ENCODE measurements around the gene ABCC9.

The ABCC9 gene

GRCh38 chr12:21865846-21866245 lies 75.4 kb downstream of the ABCC9 start:
- DNase-seq = no peak

DNA sequence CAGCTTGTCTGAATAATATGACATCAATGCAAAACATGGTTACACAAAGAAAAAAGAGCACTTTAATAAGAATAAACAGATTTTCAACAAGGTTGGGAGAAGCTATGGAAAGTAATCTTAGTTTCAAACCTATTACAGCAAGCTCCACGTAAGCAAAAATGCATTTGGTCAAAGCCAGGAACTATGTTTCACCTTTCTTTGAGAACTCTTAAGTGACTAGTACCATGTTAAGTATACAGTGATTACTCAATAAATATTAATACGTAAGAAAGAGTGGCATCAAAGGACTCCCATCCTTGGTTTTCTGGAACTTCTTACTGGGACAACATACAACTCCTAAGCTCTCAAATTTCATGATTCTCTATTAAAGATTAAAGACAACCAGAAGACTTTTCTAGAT lies 80.7 kb downstream of the ABCC9 start:
- DNase-seq = no peak

DNA sequence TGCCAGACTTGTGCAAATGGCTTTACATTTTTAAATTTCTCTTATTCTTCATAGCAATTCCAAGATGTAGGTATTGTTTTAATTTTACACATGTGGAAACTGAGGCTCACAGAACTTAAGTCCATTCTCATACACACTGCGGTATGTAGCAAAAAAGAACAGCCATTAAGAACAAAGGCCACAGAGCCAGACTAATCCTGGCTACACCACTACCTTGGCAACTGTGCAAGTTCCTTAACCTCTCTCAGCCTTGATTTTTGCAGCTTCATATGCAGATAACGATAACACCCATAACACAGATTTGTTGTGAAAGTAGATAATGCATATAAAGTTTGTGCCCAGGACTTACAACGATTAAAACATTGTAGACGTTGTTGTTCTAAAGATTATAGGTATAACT lies 81.1 kb downstream of the ABCC9 start:
- DNase-seq = no peak

GRCh38 chr12:21852251-21852650 lies 89.0 kb downstream of the ABCC9 start:
- DNase-seq = no peak

- DNase-seq = no peak
These were observed 90.1 kb downstream of the ABCC9 start for GRCh38 chr12:21851151-21851550.

- no peak for DNase-seq
These were observed 90.8 kb downstream of the ABCC9 start for GRCh38 chr12:21850419-21850818.

- no peak for DNase-seq
These were observed 91.3 kb downstream of the ABCC9 start for GRCh38 chr12:21849878-21850277.

DNA sequence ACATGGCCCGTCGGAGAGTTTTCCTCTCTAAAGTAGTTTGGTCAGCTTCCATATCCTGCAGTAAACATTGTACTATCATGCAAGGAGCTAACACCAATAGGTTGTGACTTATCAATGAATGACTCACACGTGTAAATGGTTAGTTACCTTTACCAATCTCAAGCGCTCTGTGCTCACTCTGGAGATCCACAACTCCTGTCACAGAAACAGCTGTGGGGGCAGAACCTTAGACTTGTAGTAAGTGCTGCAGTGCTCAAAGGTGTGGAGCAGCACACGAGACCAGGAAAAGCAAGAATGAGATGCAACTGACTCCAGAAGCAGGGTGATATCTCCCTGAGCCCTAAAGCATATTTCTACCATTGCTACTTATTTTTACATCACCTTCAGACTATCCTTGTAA lies 93.0 kb downstream of the ABCC9 start:
- DNase-seq = no peak

DNA sequence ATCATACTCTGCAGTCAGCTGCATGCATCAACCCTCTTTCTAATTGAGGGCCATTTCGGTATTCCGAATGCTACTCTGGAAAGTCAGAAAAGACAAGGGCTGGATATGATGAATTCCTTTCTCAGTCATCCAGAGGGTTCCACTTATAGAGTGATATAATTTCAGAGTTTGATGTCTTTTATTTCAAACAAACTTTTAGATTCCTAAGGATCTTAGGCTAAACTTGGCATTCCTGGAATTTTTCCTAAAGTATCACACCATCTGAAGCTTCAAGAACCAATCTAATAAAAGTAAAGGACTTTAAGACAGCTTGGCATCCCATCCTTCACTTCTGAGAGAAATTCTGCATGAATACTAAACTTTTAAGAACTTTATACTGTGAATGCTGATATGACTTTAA lies 97.4 kb downstream of the ABCC9 start:
- DNase-seq = no peak

DNA sequence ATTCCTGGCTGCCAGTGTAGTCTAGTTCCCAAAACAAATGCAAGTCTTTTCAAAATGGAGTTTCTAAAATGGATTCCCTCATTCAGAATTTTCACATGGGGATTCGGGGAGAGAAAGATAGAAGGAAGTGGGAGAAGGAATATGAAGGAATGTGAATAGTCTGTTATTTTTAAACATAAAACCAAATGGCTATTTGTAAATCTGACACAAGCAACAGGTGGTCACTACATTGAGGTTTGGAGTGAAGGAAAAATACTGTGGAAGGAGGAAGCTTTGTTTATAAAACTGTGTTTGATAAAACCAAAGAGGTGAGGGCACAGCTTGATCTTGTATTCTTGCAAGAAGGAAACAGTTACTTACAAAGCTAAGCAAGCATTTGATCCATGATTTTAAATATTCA lies 101.5 kb downstream of the ABCC9 start:
- DNase-seq = no peak

- DNase-seq = no peak
These were observed 103.4 kb downstream of the ABCC9 start for GRCh38 chr12:21837847-21838246.

GRCh38 chr12:21831791-21832344 lies 109.4 kb downstream of the ABCC9 start:
- no peak for DNase-seq

DNA sequence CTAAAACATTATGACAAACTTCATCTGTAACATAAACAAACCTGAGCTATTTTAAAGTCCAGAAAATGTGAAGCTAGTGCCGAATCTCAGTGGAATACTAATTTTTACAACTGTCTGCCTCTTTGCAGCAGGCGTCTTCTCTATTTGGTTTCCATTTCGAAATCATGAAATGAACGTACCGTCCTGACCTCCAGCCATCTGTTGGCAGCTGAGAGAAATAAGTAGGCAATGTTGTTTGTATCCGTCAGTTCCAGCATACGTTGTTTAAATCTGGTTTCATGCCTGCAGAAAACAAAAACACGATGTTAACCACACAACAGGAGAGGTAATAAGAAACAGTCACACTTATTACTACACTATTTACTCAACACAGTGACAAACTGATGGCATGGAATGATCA lies 112.4 kb downstream of the ABCC9 start:
- DNase-seq = no peak

- no peak for DNase-seq
These were observed 113.0 kb downstream of the ABCC9 start for GRCh38 chr12:21828136-21828775.

DNA sequence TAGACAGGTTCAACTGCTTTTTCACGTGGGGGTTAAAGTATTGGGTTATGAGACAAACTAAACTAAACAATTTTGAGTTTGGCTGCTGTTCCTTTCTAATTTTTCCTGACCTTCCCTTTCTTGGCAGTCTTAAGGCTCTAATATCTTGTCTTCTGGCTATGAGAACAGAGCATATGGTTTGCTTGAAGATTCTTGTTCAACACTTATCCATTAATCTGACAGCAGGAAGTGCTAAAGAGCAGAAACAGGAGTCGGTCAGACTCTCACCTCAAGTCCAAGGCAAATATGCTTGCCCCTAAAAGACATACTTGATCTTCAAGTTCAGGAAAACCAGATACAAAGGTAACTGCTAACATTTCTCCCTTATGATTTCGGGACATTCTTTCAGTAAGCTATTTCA lies 114.1 kb downstream of the ABCC9 start:
- DNase-seq = no peak

DNA sequence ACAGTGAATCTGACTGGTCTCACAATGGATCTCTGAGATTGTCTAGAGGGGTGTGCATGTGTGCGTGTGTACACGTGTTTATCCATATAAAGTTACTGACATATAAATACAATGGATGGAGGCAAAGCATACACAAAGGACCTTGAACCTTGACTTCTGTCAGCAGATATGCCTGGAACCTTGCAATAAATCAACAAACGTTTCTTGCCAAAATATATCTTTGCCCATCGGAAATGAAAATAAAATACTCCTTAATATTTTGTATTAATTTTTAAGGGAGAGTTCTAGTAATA lies 114.7 kb downstream of the ABCC9 start:
- DNase-seq = no peak

- no peak for DNase-seq
These were observed 115.2 kb downstream of the ABCC9 start for GRCh38 chr12:21825886-21826617.

DNA sequence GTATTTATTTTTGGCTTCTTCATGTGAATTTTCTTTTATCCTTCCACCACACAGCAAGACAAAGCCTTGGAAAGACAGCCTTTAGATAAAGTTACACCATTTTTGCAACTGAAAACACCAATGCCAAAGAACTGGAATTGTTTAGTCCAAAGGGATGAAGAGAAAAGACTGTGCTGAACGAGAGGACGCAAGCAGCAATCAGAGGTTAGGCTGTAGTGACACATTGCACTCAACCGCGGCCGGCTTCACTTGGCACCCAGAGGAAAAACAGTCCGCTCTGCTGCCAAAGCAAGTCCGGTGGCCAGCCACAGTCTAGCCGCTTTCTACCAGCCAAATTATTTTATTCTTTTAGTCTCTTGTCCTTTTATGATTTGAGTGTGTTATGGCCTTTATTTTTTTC lies 117.6 kb downstream of the ABCC9 start:
- no peak for DNase-seq

DNA sequence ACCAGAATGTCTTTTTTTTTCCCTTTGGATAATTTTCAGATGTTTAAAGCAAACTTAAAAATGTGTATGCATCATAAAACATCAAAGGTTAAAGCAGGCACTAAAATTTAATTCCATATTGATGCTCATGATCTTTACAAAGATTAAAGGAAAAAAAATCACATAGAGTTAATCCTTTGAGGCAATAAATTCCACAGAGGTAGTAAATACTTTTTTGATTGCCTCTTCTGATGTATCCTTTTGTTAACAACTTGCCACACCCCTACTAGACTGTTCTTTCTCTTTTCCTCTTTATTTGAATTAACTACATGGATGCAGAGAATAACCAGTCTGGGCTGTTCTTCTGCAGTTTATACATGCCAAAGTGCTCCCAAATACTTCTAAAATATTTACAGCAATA lies 121.5 kb downstream of the ABCC9 start:
- DNase-seq = no peak

DNA sequence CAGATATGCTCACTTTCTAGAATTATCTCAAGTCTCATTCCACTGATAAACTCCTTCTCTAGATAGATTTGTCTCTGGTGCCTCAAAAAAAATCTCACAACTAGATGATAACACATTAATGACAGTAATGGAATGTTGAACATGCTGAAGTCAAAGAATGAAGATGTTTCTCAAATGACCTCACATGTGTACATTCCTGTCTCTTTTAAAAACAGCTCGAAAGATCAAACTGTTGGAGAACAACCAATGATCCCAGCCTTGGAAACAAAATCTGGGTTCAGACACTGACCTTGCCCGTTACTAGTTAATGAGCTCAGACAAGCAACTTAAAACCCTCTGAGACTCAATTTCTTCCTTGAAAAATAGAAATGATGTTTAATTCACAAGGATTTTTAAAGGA lies 122.0 kb downstream of the ABCC9 start:
- no peak for DNase-seq

DNA sequence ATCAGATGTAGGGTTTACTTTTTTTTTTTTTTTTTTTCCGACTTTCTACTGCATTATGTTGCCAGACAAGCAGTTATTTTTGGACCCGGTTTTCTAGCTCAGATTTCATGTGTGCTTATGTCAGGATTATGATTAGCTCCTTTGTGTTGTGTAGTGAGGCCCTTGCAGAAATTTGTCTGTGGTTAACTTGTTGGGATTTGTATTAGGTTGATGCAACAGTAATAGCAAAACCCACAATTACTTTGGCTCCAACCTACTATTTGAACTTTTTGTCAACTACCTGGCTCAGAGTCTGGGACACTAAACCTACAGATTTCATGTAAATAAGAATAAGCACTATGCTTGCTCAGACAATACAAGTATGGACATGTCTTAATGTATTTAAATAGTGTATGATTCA lies 122.6 kb downstream of the ABCC9 start:
- no peak for DNase-seq

DNA sequence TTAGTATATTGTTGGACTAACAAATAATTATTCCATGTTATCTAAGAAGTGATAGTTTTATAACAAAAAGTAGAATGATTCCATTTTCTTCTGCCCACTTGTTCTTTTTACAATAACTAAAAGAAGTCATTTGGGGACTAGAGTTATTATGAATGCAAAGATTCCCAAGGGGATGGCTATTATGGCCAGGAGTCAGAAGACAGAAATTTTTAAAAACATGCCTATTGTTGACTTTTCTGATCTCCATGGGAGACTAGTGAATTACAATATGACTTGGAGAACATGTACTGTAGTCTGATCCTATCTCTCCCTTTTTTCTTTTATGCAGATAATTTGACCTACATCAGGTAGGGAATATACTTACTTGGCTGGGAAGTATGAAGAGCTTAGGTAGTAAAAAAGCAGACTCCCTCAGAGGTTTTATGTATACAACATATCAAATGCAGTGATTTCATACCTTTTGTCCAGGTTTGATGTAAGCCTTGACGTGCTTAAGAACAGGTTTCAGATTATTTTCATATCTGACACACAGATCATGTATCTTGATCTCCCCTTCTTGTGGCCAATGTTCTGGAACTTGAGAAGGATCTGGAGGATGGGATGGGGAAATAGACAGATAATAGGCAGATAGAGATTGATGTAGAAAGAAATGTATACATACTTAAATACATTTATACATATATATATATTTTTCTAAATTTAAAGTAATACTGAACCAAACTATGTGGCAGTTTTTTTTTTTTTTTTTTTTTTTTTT lies 125.7 kb downstream of the ABCC9 start:
- DNase-seq = no peak

GRCh38 chr12:21814814-21815213 lies 126.4 kb downstream of the ABCC9 start:
- DNase-seq = no peak

DNA sequence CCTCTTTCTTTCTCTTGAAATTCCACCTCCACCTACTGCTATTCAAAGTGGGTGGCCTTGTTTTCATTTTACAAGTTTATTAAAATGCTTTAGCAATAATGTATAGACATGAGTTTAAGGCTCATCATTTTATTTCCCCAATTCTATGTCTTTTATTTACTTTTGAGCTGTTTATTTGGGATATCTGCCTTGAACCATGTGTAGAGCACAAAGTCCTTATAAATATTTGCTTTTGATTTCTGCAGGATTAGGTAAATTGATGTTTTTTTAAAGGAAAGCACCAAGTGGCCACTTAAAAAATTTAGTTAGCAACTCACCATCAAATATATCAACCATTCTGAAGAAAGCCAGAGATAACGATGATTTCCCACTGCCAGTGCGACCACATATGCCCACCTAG lies 126.9 kb downstream of the ABCC9 start:
- DNase-seq = no peak
